Activated naive CD4-positive, alpha-beta T cell treated with anti-CD3 and anti-CD28 coated beads, Interleukin-2, amount 50 U/mL, for 16 hours (primary cell): ENCODE measurements around the gene MARS2.
"Not testable (repeated sequence)": the region's sequence is repeated elsewhere in the genome, so short reads cannot be mapped to it uniquely, and the experiment has no call there.

Experiments used
- DNase-seq: peaks from one replicate; pipeline ENCODE4 v3.0.0-alpha.2; 2020

Gene MARS2

DNA sequence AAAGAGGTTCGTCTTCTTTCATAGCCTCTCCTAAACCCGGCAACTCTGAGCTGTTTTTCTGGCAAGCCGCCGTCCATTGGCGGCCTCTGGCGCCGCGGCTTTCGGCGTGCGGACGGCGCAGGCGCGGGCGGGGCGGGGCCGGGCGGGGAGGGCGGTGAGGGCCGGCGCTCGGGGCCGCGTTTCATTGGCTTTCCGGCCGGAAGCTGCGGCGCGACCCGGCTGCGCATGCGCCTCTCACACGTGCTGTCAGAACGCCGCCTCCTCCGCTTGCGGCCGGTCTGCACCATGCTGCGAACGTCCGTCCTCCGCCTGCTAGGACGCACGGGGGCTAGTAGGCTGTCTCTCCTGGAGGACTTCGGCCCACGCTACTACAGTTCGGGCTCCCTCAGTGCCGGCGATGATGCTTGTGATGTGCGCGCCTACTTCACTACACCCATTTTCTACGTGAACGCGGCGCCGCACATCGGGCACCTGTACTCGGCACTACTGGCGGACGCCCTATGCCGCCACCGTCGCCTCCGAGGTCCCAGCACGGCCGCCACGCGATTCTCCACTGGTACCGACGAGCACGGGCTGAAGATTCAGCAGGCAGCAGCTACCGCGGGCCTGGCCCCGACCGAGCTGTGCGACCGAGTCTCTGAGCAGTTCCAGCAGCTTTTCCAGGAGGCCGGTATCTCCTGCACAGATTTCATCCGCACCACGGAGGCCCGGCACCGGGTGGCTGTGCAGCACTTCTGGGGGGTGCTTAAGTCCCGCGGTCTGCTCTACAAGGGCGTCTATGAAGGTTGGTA lies at the start of gene MARS2:
Gene MARS2 (plus strand): TSS at position 249 of the 791 bp plus-strand sequence. CDS start 37 bp downstream, at position 286.
- DNase-seq: peak; percentile 93

DNA sequence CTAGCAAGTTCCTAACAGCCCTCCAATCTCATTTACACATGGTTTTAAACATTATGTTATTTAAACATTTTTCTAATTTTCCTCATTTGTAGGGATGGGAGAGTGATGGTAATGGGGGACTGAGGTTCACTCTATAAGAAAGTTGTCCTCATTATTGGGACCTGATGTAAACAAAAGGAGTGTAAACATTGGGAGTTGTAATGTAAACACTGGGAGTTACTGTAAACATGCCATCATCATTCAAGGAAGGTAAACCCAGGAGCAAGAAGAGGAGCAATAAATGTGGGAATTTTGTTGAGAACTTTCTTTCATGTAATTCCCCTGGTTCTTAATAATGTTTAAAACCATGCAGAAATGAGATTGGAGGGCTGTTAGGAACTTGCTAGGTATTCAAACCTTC lies 47.6 kb upstream of the MARS2 start:
- DNase-seq: no peak

DNA sequence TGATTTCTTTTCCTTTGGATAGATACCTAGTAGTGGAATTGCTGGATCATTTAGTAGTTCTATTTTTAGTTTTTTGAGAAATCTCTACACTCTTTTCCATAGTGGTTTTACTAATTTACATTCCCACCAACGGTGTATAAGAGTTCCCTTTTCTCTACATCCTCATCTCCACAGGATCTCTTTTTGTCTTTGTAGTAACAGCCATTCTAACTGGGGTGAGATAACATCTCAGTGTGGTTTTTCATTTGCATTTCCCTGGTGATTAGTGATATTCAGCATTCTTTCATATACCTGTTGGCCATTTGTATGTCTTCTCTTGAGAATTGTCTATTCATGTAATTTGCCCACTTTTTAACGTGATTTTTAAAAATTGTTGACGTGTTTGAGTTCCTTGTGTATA lies 43.5 kb upstream of the MARS2 start:
- DNase-seq: no peak

DNA sequence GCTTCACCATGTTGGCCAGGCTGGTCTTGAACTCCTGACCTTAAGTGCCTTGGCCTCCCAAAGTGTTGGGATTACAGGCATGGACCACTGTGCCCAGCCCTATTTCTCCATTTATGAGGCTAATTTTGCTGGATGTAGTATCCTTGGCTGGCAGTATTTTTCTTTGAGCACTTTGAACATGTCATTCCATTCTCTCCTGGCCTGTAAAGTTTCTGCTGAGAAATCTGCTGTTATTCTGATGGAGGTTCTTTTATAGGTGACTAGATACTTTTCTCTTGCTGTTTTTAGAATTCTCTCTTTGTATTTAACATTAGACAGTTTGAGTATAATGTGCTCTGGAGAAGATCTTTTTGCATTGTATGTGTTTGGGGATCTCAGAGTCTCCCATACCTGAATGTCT lies 38.9 kb upstream of the MARS2 start:
- no peak for DNase-seq

DNA sequence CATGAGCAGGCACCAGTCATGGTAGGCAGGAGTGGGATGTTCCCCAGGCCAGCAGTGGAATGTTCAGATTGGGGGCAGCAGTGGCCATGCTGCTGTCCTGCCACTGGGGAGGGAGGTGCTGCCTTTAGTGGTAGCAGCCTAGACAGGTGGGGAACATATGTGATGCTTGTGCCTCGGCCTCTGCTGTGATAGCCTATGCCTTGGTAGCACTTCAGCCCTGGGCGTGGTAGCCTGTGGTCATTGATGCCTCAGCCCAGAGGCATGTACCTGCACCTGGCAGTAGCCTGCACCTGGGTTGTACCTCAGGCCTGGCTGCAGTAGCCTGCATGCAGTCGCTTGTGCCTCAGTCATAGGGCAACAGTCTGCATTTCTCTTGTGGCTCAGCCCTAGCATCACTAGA lies 36.9 kb upstream of the MARS2 start:
- DNase-seq: no peak

DNA sequence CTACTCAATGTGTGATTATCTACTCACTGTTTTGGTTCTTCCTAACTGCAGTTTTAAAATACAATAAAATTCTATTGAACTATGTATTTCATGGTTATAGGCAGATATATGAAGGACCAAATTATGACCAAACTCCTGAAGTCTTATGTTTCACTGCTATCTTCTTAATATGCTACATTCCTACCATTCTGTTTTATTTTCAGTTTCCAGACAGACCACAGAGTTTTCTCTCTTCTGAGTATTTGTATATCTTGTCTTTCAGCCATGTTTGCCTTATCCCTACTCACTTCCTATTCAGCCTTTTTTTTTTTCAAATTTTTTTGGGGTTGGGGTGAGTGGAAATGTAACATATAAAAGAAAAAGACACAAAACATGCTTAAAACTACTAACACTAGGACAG lies 36.1 kb upstream of the MARS2 start:
- DNase-seq: no peak

DNA sequence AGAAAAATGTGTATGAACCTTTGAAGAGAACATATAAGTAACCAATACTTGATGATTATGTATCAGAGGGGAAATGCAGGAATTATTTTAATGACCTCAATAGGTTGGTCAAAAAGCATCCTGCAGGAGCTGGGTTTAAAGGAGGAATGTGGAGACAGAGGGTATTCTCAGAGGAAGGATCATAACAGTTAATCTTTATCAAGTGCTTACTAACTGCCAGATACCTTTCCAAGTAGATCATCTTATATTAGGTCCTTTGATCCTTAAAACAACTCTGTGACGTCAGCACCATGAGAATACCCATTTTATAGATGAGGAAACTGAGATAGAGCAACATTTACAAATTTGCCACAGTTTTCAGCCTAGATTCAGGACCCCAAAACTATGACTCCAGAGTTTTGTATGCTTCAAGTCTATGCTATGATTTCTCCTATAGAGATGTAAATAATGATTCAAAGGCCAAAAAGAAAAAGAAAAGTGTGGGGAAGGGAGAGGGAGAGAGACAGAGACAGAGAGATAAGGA lies 32.7 kb upstream of the MARS2 start:
- DNase-seq: no peak

DNA sequence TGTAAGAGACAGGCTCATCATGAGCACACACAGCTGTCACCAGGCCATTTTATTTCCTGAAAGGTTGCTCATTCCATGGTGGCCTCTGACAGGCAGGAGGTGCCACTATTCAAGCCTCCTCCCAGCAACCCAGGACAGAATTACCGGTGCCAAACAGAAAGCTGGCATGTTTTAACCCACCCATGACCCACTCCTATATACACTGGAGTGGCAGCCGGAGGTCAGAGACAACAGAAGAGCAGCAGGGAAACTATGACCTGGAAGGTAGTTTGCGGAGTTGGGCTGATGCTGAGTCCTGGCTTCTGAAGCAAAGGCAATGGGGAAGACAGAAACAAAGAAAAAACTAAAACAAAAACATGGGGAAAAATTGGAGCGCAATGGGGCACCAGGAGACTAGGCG lies 32.1 kb upstream of the MARS2 start:
- no peak for DNase-seq

DNA sequence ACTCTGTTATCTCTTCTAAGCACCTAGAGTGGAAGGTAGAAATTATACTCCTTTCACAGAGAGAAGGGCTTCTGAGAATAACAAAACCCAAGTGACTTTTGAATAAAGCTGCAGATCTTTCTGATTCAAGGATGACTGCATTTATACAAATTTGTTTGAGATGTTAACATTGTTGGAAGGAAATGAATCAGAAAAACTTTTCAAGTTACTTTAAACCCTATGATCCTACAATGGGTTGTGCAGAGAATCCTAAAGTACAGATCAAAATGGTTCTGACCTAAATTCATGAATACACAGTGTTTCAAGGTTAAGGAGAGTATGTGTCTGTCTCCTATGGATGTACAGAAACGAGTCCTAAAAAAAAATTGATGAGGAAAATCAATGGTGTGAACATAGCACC lies 31.6 kb upstream of the MARS2 start:
- DNase-seq: no peak

DNA sequence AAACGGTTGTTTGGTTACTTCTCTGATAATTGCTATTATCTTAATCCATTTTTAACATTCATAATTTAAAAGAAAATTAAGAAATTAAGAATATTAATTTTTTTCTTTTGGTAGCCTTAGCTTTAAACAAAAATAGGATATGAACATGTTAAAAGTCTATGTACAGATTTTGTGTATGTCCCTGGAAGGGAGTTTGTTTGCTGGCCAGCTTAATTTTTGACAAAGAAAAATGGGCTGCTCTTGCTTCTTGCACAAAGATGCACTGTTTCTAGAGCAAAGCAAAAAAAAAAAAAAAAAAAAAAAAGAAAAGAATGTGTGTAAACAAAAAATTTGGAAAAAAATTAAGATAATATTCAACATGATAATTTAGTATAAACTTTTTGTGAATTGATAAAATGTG lies 31.1 kb upstream of the MARS2 start:
- DNase-seq: no peak

DNA sequence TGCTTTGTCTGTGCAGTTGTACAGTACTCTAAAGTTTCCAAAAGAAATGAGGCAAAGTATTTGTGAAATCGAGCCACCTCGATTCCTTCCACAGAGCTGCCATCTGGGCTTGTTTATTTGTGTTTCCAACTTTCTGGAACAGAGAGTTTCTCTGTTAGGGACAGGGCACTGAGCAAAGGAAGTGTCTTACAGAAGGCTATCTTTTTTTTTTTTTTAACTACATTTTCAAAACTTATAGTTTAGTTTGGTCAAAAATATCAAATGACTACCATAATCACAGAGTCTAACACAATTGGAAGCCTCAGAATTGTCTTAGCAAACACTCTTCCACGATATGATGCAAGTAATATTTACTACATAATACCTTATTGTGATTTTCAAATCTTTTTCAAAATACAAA lies 30.6 kb upstream of the MARS2 start:
- no peak for DNase-seq

DNA sequence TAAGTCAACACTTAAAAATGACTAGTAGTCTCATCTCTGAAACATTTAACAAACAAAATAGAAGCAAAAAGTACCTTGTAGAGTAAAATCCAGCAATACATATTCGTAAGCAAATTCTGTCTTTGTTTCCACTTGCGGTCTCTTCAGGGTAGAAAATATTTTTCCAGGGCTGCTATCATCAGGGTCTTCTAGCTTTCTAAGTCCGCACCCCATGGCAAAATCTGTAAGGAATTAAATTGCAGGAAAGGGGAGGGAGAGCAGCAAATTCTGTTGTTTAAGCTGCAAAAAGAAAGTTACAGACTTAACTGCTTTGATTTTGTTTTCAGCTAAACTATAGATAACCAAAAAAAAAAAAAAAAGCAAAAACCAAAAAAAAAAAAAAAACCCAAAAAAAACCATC lies 29.9 kb upstream of the MARS2 start, which contains the start of gene RFTN2:
Gene RFTN2 (minus strand): TSS at position 342 of the 400 bp plus-strand sequence. CDS start 129 bp downstream, at position 213.
- no peak for DNase-seq

DNA sequence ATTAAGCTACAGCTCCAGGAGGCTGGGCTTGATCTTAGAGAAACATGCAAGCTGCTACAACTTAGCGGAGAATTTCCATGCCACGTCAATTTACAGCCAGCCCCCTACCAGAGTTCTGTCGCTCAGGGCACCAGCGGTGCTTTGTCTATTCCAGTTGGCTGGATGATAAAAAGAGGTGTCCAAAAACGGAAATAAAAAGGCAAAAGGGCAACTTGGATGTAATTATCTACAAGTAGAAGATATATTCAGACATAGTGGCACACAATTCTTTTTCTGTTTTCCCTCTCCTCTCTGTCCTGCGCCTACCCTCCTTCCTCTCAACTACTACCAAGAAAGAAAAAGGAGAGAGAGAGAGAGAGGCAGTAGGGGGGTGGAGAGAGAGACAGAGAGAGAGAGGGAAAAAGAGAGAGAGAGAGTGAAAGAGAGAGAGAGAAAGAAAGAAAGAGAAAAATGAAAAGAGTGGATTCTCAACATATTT lies 29.4 kb upstream of the MARS2 start:
- DNase-seq: no peak

DNA sequence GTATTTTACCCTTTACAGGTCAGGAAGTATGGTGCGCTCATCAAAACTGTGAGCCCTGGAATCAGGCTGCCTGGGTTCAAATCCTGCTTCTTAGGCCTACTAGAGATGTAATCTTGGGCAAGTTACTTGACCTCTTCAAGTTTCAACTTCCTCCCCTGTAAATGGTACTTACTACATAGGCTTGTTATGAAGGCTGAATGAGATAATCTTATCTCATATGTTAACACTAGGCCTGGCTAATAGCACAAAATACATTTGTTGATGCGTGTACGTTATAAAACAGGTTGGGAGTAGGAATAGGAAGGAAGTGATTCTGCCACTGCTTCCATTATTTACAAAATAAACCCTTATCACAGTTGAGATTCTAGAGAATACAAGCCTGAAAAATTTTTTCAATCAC lies 28.1 kb upstream of the MARS2 start:
- DNase-seq: no peak

DNA sequence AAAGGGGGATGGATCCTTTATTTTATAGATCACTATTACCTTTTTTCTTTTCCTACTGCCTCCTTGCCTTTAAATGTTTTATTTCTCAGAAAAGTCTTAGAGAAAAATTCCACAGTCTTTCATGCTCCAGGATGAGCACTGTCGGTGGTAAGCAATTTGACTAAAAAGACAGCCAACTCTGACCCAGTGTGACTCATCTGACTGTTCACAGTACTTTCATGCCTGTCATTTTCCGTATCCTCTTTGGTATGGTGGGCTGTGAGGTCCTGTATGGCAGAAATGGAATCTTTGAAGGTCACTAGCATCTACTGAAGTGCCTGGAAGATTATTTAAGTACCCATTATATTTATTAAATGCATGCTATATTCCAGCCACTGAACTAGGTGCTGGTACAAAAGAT lies 27.7 kb upstream of the MARS2 start:
- no peak for DNase-seq

DNA sequence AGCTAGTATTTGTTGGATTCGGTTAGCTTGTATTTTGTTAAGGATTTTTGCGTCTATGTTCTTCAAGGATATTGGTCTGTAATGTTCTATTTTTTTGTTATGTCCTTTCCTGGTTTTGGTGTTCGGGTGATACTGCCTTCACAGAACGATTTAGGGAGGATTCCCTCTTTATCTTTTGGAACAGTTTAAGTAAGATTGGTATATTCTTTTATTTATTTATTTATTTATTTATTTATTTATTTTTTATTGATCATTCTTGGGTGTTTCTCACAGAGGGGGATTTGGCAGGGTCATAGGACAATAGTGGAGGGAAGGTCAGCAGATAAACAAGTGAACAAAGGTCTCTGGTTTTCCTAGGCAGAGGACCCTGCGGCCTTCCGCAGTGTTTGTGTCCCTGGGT lies 10.0 kb upstream of the MARS2 start:
- not testable (repeated sequence) for DNase-seq

DNA sequence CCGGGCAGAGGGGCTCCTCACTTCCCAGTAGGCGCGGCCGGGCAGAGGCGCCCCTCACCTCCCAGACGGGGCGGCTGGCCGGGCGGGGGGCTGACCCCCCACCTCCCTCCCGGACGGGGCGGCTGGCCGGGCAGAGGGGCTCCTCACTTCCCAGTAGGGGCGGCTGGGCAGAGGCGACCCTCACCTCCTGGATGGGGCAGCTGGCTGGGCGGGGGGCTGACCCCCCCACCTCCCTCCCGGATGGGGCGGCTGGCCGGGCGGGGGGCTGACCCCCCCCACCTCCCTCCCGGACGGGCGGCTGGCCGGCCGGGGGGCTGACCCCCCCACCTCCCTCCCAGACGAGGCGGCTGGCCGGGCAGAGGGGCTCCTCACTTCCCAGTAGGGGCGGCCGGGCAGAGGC lies 9.2 kb upstream of the MARS2 start:
- DNase-seq: not testable (repeated sequence)

DNA sequence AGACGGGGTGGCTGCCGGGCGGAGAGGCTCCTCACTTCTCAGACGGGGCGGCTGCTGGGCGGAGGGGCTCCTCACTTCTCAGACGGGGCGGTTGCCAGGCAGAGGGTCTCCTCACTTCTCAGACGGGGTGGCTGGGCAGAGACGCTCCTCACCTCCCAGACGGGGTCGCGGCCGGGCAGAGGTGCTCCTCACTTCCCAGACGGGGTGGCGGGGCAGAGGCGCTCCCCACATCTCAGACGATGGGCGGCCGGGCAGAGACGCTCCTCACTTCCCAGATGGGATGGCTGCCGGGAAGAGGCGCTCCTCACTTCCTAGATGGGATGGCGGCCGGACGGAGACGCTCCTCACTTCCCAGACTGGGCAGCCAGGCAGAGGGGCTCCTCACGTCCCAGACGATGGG lies 8.6 kb upstream of the MARS2 start:
- not testable (repeated sequence) for DNase-seq

DNA sequence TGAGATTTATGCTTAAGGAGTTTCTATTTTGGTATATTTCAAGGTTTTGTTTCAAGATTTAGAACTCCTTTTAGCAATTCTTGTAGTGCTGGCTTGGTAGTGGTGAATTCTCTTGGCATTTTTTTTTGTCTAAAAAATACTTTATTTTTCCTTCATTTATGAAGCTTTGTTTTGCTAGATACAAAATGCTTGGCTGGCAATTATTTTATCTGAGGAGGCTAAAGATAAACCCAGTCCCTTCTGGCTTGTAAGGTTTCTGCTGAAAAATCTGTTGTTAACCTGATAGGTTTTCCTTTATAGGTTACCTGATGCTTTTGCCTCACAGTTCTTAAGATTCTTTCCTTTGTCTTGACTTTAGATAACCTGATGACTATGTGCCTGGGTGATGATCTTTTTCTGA lies 5.4 kb upstream of the MARS2 start:
- not testable (repeated sequence) for DNase-seq

DNA sequence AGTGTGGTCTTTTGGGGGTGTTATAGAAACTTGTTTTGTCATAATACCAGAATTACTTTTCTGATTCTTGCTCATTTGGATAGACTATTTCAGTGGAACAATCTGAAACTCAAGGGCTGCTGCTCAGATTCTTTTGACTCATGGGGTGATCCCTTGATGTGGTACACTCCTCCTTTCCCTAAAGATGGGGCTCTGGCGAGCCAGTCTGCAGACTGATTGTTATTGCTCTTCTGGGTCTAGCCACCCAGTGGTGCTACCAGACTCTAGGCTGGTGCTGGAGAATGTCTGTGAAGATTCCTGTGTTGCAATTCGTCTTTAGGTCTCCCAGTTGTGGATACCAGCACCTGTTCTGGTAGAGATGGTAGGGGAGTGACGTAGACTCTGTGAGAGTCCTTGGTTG lies 4.2 kb upstream of the MARS2 start:
- no peak for DNase-seq

DNA sequence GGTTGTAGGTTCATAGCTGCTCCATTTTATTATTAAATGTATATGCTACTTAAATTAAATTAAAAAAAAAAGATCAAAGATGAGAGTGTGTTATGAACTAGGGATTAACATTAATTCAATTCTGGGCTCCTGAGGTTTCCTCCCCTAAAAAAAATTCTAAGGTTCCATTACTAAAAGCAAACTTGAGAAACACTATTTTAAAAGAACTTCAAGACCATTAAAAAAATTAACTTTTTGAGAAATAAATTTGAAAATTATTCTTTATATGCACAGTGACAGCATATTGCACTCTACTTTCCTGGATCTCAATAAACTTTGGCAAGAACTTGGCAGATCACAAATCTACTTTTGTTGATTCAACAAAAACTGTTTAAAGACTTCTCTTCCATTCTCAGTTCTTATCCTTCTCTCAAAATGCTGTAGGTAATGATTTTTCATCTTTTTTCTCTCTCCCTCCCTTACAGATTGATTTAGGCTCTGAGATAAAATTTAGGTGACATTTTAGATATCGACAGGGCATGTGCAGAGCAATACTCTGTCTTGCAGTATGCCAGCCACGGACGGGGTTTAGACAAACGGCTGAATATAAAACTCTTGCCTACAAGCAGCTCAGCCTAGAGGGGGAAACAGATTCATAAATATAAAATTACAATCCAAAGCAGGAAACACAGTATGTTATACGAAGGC lies 592 bp upstream of the MARS2 start:
- DNase-seq: no peak

DNA sequence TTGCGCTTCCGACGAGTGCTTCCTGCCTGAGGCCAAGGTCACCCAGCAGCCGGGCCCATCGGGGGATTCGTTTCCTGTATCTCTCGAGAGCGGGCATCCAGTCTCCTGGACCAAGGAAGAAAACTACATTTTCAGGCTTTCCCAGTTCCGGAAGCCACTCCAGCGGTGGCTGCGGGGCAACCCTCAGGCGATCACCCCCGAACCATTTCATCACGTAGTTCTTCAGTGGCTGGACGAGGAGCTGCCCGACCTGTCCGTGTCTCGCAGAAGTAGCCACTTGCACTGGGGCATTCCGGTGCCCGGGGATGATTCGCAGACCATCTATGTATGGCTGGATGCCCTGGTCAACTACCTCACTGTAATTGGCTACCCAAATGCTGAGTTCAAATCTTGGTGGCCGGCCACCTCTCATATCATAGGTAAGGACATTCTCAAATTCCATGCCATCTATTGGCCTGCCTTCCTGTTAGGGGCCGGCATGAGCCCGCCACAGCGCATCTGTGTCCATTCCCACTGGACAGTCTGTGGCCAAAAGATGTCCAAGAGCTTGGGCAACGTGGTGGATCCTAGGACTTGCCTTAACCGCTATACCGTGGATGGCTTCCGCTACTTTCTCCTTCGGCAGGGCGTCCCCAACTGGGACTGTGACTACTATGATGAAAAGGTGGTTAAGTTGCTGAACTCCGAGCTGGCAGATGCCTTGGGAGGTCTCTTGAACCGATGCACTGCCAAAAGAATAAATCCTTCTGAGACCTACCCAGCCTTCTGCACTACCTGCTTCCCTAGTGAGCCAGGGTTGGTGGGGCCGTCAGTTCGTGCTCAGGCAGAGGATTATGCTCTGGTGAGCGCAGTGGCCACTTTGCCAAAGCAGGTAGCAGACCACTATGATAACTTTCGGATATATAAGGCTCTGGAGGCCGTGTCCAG lies 1.0 kb downstream of the MARS2 start:
- peak; percentile 10 for DNase-seq

DNA sequence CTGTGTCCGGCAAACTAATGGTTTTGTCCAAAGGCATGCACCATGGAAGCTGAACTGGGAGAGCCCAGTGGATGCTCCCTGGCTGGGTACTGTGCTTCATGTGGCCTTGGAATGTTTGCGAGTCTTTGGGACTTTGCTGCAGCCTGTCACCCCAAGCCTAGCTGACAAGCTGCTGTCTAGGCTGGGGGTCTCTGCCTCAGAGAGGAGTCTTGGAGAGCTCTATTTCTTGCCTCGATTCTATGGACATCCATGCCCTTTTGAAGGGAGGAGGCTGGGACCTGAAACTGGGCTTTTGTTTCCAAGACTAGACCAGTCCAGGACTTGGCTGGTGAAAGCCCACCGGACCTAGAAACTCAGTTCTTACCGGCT lies 1.7 kb downstream of the MARS2 start:
- DNase-seq: no peak
